H1 (cell line): ENCODE measurements around the gene LSG1. TPM values are rescaled to one million over a fixed set of nuclear protein-coding genes. Genes with fewer than 3 reads are reported as not detected.
A peak's percentile ranks its signal among the peaks of the same experiment; 100 is the strongest.

ENCODE experiments used
- CTCF ChIA-PET: fragments of 300-600 bp; sonication (Branson Sonifier 250); formaldehyde crosslinking; loops from one replicate; lab custom pipeline; 2021; ENCODE audit not compliant: partially characterized antibody; lab: Charles Lee
- POLR2A ChIA-PET: fragments of 300-600 bp; sonication (Branson Sonifier 250); formaldehyde crosslinking; loops from one replicate; lab custom pipeline; 2021; ENCODE audit warnings: inconsistent platforms; ENCODE audit not compliant: partially characterized antibody; lab: Charles Lee
- DNase-seq, 2 experiments: peaks; one replicate each; pipeline versions ENCODE4 v3.0.0 to v3.0.0-alpha.2; 2010 to 2022; ENCODE audit warnings: low spot score in 2 of 2, low read depth in 1 of 2, mixed read lengths in 1 of 2
- FAIRE-seq: peaks from 2 replicates; lab custom pipeline; 2011; peaks lifted over from hg19 to GRCh38; lab: Jason Lieb, UNC
- H2AFZ ChIP-seq: 2 replicates; pipeline ENCODE4 v1.8.1; 2012; ENCODE audit warnings: low read length, inconsistent platforms
- H2AK5ac ChIP-seq: 2 replicates; pipeline ENCODE4 v1.6.1; 2013; ENCODE audit warnings: low read depth, low read length
- H2BK120ac ChIP-seq: replicated peaks from 2 replicates; pipeline ENCODE3; 2013; ENCODE audit warnings: low read depth, low read length, inconsistent platforms
- H2BK12ac ChIP-seq: 2 replicates; pipeline ENCODE4 v1.6.1; 2013; ENCODE audit warnings: low read depth, low read length
- H2BK15ac ChIP-seq: 2 replicates; pipeline ENCODE4 v1.6.1; 2013; ENCODE audit warnings: low read length
- H2BK20ac ChIP-seq: 2 replicates; pipeline ENCODE4 v1.6.1; 2013; ENCODE audit warnings: low read length
- H2BK5ac ChIP-seq: 2 replicates; pipeline ENCODE4 v1.6.1; 2013; ENCODE audit warnings: low read depth, low read length
- H3K14ac ChIP-seq: 2 replicates; pipeline ENCODE4 v1.6.1; 2013; ENCODE audit warnings: inconsistent platforms; ENCODE audit not compliant: insufficient read length
- H3K18ac ChIP-seq: 2 replicates; pipeline ENCODE4 v1.6.1; 2013; ENCODE audit warnings: low read length; ENCODE audit errors: extremely low read depth
- H3K23ac ChIP-seq: 2 replicates; pipeline ENCODE4 v1.6.1; 2013; ENCODE audit warnings: inconsistent platforms; ENCODE audit not compliant: insufficient read length
- H3K23me2 ChIP-seq: 2 replicates; pipeline ENCODE4 v1.6.1; 2013; ENCODE audit warnings: low read depth, low read length
- H3K27ac ChIP-seq: 2 replicates; pipeline ENCODE4 v1.6.1; 2011; ENCODE audit warnings: low read depth, low read length, inconsistent platforms
- H3K27me3 ChIP-seq, 4 experiments: replicated peaks in 1 of 4; 1 replicate in 1 of 4; 2 replicates in 3 of 4; pipeline versions ENCODE4 v1.6.1 to v1.8.1; 2011 to 2013; ENCODE audit warnings: low read length in 3 of 4, mild to moderate bottlenecking in 3 of 4, inconsistent platforms in 2 of 4, mixed read lengths in 2 of 4, moderate library complexity in 1 of 4; ENCODE audit not compliant: control insufficient read depth in 3 of 4, insufficient read depth in 3 of 4; ENCODE audit errors: extremely low read depth in 1 of 4
- H3K36me3 ChIP-seq, 4 experiments: 2 replicates each; pipeline versions ENCODE4 v1.6.1 to v1.8.1; 2011 to 2013; ENCODE audit warnings: mild to moderate bottlenecking in 4 of 4, low read length in 3 of 4, moderate library complexity in 2 of 4, control low read depth in 1 of 4, inconsistent platforms in 1 of 4; ENCODE audit not compliant: insufficient read depth in 4 of 4, control insufficient read depth in 2 of 4
- H3K4ac ChIP-seq: replicated peaks from 2 replicates; pipeline ENCODE3; 2013; ENCODE audit warnings: low read length, low read depth, mixed read lengths, inconsistent platforms; ENCODE audit not compliant: insufficient read length
- H3K4me1 ChIP-seq, 4 experiments: replicated peaks in 1 of 4; 1 replicate in 1 of 4; 2 replicates in 3 of 4; pipeline versions ENCODE4 v1.6.1 to v1.8.1; 2011 to 2013; ENCODE audit warnings: low read length in 3 of 4, inconsistent platforms in 2 of 4, mixed read lengths in 1 of 4; ENCODE audit not compliant: insufficient read depth in 4 of 4, control insufficient read depth in 3 of 4
- H3K4me2 ChIP-seq, 2 experiments: 2 replicates each; pipeline versions ENCODE4 v1.6.1 to v1.8.1; 2011 to 2013; ENCODE audit warnings: low read depth in 2 of 2, low read length in 2 of 2, control low read depth in 1 of 2, inconsistent platforms in 1 of 2, mild to moderate bottlenecking in 1 of 2; ENCODE audit not compliant: insufficient read depth in 1 of 2
- H3K4me3 ChIP-seq, 4 experiments: fragments of 200-600, 300-600 bp in 1 of 4; sonication (generic), shearing (Covaris generic), sonication (Bioruptor Twin) in 1 of 4; 2 replicates each; pipeline versions ENCODE4 v1.5.1 to v1.8.1; 2011 to 2016; ENCODE audit warnings: low read length in 4 of 4, low read depth in 3 of 4, control low read depth in 2 of 4, inconsistent platforms in 2 of 4, mild to moderate bottlenecking in 2 of 4, mixed read lengths in 1 of 4, moderate library complexity in 1 of 4; ENCODE audit not compliant: insufficient read depth in 2 of 4; ENCODE audit errors: extremely low read depth in 1 of 4
- H3K56ac ChIP-seq: replicated peaks from 2 replicates; pipeline ENCODE3; 2013; ENCODE audit warnings: low read depth, mild to moderate bottlenecking, mixed read lengths, low read length, inconsistent platforms; ENCODE audit not compliant: insufficient read length
- H3K79me1 ChIP-seq: 2 replicates; pipeline ENCODE4 v1.6.1; 2013; ENCODE audit warnings: low read depth, low read length, control low read depth
- H3K79me2 ChIP-seq, 2 experiments: 2 replicates each; pipeline versions ENCODE4 v1.6.1 to v1.8.1; 2012 to 2013; ENCODE audit warnings: low read length in 2 of 2, mild to moderate bottlenecking in 2 of 2, inconsistent platforms in 1 of 2; ENCODE audit not compliant: insufficient read depth in 2 of 2, control insufficient read depth in 1 of 2
- H3K9ac ChIP-seq, 4 experiments: replicated peaks in 1 of 4; 1 replicate in 1 of 4; 2 replicates in 3 of 4; pipeline versions ENCODE4 v1.6.1 to v1.8.1; 2011 to 2013; ENCODE audit warnings: low read depth in 3 of 4, low read length in 3 of 4, control low read depth in 2 of 4, mild to moderate bottlenecking in 2 of 4, moderate library complexity in 2 of 4, inconsistent platforms in 1 of 4; ENCODE audit errors: extremely low read depth in 1 of 4
- H3K9me3 ChIP-seq, 2 experiments: 2 replicates each; pipeline versions ENCODE4 v1.6.1 to v1.8.1; 2012 to 2013; ENCODE audit warnings: mild to moderate bottlenecking in 2 of 2, moderate library complexity in 2 of 2, control low read depth in 1 of 2, inconsistent platforms in 1 of 2, low read depth in 1 of 2, low read length in 1 of 2, mixed read lengths in 1 of 2; ENCODE audit not compliant: insufficient read depth in 2 of 2
- H4K20me1 ChIP-seq, 2 experiments: replicated peaks in 1 of 2; 2 replicates each; pipeline versions ENCODE3 to v1.8.1; 2011 to 2013; ENCODE audit warnings: inconsistent platforms in 2 of 2, low read length in 2 of 2, mild to moderate bottlenecking in 1 of 2; ENCODE audit not compliant: insufficient read depth in 2 of 2, control insufficient read depth in 1 of 2
- H4K5ac ChIP-seq: 2 replicates; pipeline ENCODE4 v1.6.1; 2013; ENCODE audit warnings: low read length, low read depth, mixed read lengths, inconsistent platforms; ENCODE audit not compliant: insufficient read length
- H4K8ac ChIP-seq: 2 replicates; pipeline ENCODE4 v1.8.0; 2013; ENCODE audit warnings: mild to moderate bottlenecking, moderate library complexity, low read length, inconsistent platforms; ENCODE audit not compliant: insufficient read depth; ENCODE audit errors: extremely low read depth
- H4K91ac ChIP-seq: replicated peaks from 2 replicates; pipeline ENCODE3; 2013; ENCODE audit warnings: low read length, mixed read lengths, inconsistent platforms; ENCODE audit not compliant: insufficient read length
- BCL11A ChIP-seq, 2 experiments: IDR thresholded peaks; one replicate each; pipeline ENCODE4 v1.6.1; 2011; ENCODE audit warnings: low read depth in 2 of 2, low read length in 2 of 2, mild to moderate bottlenecking in 2 of 2
- EGR1 ChIP-seq: IDR thresholded peaks from 2 replicates; pipeline ENCODE4 v1.6.1; 2011; ENCODE audit warnings: low read depth, low read length, borderline replicate concordance
- EZH2 ChIP-seq: fragments of 200-600 bp; sonication (generic); IDR thresholded peaks from 2 replicates; pipeline ENCODE4 v1.7.1; 2012; ENCODE audit warnings: low read depth, mild to moderate bottlenecking, moderate library complexity, low read length, inconsistent platforms; ENCODE audit not compliant: severe bottlenecking
- KDM1A ChIP-seq: fragments of 200-600, 300-600 bp; sonication (generic); IDR thresholded peaks from 2 replicates; pipeline ENCODE4 v1.7.1; 2016; ENCODE audit warnings: mild to moderate bottlenecking, low read length, borderline replicate concordance
- KDM4A ChIP-seq: IDR thresholded peaks from one replicate; pipeline ENCODE4 v1.7.1; 2012; ENCODE audit warnings: low read depth, mild to moderate bottlenecking, moderate library complexity, low read length, inconsistent platforms; ENCODE audit not compliant: severe bottlenecking
- RBBP5 ChIP-seq: IDR thresholded peaks from 2 replicates; pipeline ENCODE4 v1.7.1; 2012; ENCODE audit warnings: low read depth, mild to moderate bottlenecking, inconsistent platforms, low read length, moderate library complexity, borderline replicate concordance
- RNF2 ChIP-seq: fragments of 200-900, 300-1000 bp; sonication (generic); IDR thresholded peaks from 2 replicates; pipeline ENCODE4 v1.7.1; 2016; ENCODE audit warnings: borderline replicate concordance, low read depth, mild to moderate bottlenecking, antibody characterized with exemption, low read length; ENCODE audit not compliant: poor library complexity, severe bottlenecking; ENCODE audit errors: missing control alignments
- RXRA ChIP-seq: IDR thresholded peaks from 2 replicates; pipeline ENCODE4 v1.6.1; 2011; ENCODE audit warnings: low read depth, mild to moderate bottlenecking, low read length, moderate library complexity; ENCODE audit not compliant: insufficient read depth
- SP2 ChIP-seq: IDR thresholded peaks from 2 replicates; pipeline ENCODE4 v1.6.1; 2012; ENCODE audit warnings: mild to moderate bottlenecking, low read length, inconsistent platforms
- ZNF274 ChIP-seq: IDR thresholded peaks from 2 replicates; pipeline ENCODE4 v1.7.0; 2012; ENCODE audit warnings: low read length, borderline replicate concordance; ENCODE audit errors: extremely low read depth
- WGBS, 2 experiments: shearing (Covaris generic) in 1 of 2; methylation state at CpG; one replicate each; pipeline versions ENCODE4 v1.1.6 to v1.1.7; 2013 to 2015; ENCODE audit warnings: low lambda C conversion rate in 2 of 2, mixed read lengths in 2 of 2, inconsistent platforms in 1 of 2, low coverage in 1 of 2, missing lambda C conversion rate in 1 of 2; ENCODE audit not compliant: insufficient replicate concordance in 2 of 2, insufficient coverage in 1 of 2, insufficient read length in 1 of 2; ENCODE audit errors: extremely low coverage in 1 of 2, missing lambda C conversion rate in 1 of 2; 5-methylcytosine and 5-hydroxymethylcytosine counted together
- polyA plus RNA-seq, 7 experiments: library from polyadenylated mRNA; depleted of rRNA in 3 of 7; stranded (reverse) in 5 of 7; unstranded in 2 of 7; fragments of >200 nt in 5 of 7; fragments of 200-250 nt in 2 of 7; gene quantifications; 1 replicate in 5 of 7; 2 replicates in 1 of 7; 4 replicates in 1 of 7; pipeline versions ENCODE4 v1.2.1 to v1.2.3, GENCODE V29; 2011 to 2013; ENCODE audit warnings: missing spikeins in 2 of 7, mixed read lengths in 2 of 7
- total RNA-seq: library from RNA; stranded (reverse); fragmentation: NEBNext Ultra II Directional; extraction: Animal tissue kit (Norgen Biotek cat#: 25700); gene quantifications from 2 replicates; pipeline ENCODE4 v1.2.1, GENCODE V29; 2021
- TF ChIP-seq, protein P1 (sequence below): IDR thresholded peaks from 2 replicates; pipeline ENCODE4 v1.6.1; 2012; ENCODE audit warnings: inconsistent platforms

Gene LSG1
- total and polyA plus RNA-seq, 2 of the 8 experiments (the other 6 are each of a cell fraction or from before 2014, with no cell fraction given) = 23.7 to 47.6 TPM

DNA sequence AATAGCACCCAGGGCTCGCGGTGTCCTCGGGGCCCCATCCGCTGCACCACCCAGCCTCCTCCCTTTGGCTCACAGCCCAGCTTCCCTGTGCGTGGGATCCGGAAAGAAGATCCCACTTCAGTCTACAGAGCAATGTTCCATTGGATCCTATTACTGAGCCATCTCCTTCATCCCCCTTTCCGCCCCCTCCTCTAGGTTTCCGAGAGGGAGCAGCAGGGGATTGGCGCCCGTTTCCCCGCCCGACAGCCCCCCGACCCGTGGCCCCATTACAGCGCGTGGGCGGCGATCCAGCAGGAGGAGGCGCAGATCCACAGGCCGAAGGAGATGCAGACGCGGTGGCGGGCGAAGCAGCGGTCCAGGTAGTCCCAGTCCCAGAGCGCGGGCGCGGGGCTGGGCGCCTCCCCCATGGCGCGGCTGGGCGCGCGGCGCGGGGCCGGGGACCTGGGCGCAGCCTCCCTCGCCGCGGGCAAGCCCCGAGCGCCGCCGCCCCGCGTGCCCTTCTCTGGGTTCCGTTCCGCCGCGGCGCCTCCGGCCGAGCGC lies 39.1 kb downstream of the LSG1 start:
- Histone ChIP-seq H4K8ac (0 out of 2 replicates have a peak overlapping the region, but pooled peaks have one; percentile 62), H3K4me2 (peak overlapping the region; percentile 55 to 97), H2BK120ac (no peak overlapping the region), H2BK12ac (no peak overlapping the region), H2BK15ac (no peak overlapping the region), H3K79me2 (no peaks in the 10 kb centered on the region), H3K9ac (peak overlapping the region in 3 of 4 experiments; percentile 48 to 90 (median 69); a peak in 5 of 7 replicates), H3K9me3 (peaks cover 12 to 21% of the 10 kb centered on the region in 2 experiments), H3K18ac (no peak overlapping the region), H4K5ac (no peak overlapping the region), H3K14ac (no peak overlapping the region), H4K20me1 (peaks cover 0 to 2% of the 10 kb centered on the region in 2 experiments), H3K27ac (no peak overlapping the region; the same call in 1 of the 2 replicates), H2AFZ (no peak overlapping the region), H2BK5ac (peak overlapping the region; percentile 35; the same call in 1 of the 2 replicates), H3K23ac (no peak overlapping the region), H3K79me1 (no peaks in the 10 kb centered on the region), H3K56ac (no peak overlapping the region), H3K27me3 (no peaks in the 10 kb centered on the region), H3K23me2 (peaks cover 8% of the 10 kb centered on the region), H3K4ac (peak overlapping the region; percentile 99), H2AK5ac (no peak overlapping the region), H3K36me3 (peaks cover 0 to 16% (median 7%) of the 10 kb centered on the region in 4 experiments; a peak in 4 of 8 replicates), H3K4me3 (peak overlapping the region; percentile 47 to 93 (median 68)), H2BK20ac (no peak overlapping the region), H4K91ac (no peak overlapping the region), H3K4me1 (no peaks in the 10 kb centered on the region)
- WGBS, 2 experiments = 33% methylated on average over 6 of the region's 56 CpGs; no CpG with 5 or more reads in 1 of the 2 experiments
- FAIRE-seq (no peak), DNase-seq (peak in 1 of 2 experiments; percentile 61)
- POLR2A ChIA-PET = interaction anchor here (1.1 to 1.6 kb wide), 6 partner anchors 9 to 153 kb away, joined by 3 to 5 read pairs (median 4); no protein-coding TSS in a partner anchor
- CTCF ChIA-PET = interaction anchor here (0.7 to 1.5 kb wide), 4 partner anchors 10 to 50 kb away, joined by 3 to 4 read pairs (median 3); no protein-coding TSS in a partner anchor
- TF ChIP-seq RBBP5 (no peak), KDM4A (peak; percentile 16), ZNF274 (no peak), KDM1A (no peak), SP2 (no peak), RNF2 (no peak), EZH2 (no peak), RXRA (no peak), EGR1 (peak; percentile 59; the same call in 1 of the 2 replicates), BCL11A (IDR thresholded peaks at IDR 0.05; ENCODE audit: low read depth in 2 of 2, low read length in 2 of 2) (no peak)
- TF ChIP-seq, protein P1, sequence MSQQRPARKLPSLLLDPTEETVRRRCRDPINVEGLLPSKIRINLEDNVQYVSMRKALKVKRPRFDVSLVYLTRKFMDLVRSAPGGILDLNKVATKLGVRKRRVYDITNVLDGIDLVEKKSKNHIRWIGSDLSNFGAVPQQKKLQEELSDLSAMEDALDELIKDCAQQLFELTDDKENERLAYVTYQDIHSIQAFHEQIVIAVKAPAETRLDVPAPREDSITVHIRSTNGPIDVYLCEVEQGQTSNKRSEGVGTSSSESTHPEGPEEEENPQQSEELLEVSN = 0 out of 2 replicates have a peak, but pooled peaks have one; percentile 8
